Measurements from ENCODE around the gene PTPA.
"Not testable (repeated sequence)": the region's sequence is repeated elsewhere in the genome, so short reads cannot be mapped to it uniquely, and the experiment has no call there.

PTPA gene

DNA sequence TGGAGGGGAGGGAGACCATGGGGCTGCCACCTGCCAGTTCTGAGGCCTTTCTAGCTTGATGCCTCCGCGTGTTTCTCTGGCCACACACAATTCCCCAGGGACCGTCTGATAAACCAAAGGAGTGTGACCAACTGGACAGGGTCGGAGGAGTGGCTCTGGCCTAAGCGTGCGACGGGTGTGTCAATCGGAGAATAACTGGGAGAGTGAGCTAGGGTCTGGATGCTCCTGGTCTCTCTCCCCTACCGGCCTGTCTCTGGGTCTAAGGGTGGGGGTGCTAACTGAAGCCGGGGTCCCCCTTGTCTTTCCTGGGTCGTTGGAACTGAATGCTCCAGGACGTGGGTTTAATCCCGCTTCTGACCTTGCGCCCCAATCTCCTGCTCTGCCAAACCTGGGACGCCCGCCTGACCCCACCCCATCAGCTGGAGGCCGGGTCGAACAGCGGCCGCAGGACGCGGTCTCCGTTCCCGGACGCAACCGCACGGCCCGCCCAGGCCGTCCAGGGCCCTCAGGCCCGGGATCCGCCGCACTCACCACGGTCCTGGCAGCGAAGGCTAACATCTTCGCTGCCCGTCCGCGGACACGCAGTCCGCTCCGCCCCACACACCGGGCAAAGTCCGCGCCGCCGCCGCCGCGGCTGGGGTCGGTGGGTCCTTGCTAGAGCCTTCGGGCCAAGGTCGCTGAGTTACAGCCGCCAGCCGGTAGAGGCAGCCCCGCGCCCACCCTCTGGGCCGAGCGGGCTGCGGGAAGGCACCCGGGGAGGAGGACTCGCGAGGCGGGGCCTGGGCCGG, 1.1 kb upstream of the PTPA start:
- DNase-seq (ENCODE audit: low spot score), result peak; percentile 61

DNA sequence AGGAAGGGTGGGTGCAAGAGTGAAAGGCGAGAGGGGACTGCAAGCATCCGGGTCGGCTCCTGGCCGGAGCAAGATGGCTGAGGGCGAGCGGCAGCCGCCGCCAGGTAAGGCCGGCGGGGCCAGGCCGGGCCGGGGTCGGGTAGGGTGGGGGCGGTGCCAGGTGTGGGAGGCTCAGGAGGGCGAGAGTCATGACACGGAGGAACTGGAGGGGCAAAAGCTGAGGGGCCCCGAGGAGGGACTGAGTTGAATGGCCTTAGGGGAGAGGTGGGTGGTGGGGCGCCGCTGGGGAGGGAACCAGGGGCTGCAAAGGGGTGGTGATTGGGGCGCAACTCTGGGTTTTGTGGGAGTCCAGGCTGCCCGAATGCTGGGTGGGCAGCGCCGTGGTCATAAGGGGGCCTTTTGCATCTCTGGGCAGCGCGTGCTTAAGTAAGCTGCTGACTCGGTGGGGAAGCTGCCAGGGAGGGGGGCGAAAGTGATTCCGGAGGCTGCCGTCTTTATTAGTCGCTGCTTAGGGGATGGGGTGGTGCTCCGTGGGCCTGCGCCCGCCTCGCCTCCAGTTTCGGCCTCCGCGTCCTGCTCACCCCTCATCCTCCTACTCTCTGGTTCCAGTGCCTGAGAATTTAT, 425 bp downstream of the PTPA start:
- DNase-seq (ENCODE audit: low spot score), result peak; percentile 41

DNA sequence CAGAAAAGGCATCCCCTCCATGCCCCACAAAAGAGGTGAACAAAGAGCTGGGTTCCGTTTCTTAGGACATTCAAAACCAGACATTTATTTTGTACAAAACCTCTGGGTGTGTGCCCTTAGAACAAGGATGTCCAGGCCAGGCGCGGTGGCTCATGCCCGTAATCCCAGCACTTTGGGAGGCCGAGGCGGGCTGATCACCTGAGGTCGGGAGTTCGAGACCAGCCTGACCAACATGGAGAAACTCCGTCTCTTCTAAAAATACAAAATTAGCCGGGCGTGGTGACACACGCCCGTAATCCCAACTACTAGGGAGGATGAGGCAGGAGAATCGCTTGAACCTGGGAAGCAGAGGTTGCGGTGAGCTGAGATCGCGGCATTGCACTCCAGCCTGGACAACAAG, 1.3 kb downstream of the PTPA start:
- not testable (repeated sequence) for DNase-seq (ENCODE audit: low spot score)

DNA sequence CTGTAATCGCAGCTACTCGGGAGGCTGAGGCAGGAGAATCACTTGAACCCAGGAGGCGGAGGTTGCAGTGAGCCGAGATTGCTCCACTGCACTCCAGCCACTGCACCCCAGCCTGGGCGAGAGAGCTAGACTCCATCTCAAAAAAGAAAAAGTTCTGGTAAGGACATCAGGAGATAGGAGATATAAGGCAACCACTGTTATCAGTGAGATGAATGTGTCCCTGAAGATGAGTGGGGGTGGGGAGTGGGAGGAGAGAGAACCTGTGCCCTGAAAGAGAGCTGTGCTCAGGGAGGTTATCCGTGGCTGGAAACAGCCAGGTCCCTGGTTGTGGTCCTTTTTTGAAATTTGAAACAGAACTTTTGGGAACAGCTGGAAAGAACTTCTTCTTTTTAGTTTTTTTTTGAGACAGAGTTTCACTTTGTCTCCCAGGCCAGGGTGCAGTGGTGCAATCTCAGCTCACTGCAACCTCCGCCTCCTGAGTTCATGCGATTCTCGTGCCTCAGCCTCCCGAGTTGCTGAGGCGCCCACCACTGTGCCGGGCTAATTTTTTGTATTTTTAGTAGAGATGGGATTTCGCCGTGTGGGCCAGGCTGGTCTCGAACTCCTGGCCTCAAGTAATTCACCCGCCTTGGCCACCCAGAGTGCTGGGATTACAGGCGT, 2.6 kb downstream of the PTPA start:
- no peak for DNase-seq (ENCODE audit: low spot score)

DNA sequence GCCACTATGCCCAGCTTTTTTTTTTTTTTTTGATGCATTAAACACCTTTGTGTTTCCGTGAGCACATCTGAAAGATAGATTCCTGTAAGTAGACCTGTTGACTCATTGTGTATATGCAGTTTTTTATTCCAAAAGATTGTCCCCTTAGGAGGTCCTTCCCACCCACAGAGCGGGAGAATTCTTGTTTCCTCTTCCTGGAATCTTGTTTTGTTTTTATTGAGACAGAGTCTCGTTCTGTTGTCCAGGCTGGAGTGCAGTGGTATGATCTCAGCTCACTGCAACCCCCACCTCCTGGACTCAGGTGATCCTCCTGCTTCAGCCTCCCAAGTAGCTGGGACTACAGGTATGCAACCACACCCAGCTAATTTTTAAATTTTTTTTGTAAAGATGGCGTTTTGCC, 7.6 kb downstream of the PTPA start:
- no peak for DNase-seq (ENCODE audit: low spot score)

DNA sequence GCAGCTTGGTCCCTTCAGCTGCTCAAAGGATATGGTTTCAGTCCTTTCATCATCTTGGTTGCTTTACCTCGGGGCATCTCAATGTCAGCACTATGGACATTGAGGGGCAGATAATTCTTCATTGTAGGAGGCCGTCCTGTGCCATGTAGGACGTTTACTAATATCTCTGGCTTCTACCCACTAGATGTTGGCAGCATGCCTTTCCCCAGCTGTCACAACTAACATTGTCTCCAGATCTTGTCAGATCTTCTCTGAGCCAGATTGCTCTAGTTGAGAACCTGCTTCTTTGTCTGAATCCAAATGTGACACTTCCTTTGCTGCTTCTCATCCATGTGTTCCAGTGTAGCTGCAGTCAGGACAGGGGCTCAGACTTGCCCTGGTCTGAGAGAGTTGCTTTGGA, 10.3 kb downstream of the PTPA start:
- peak; percentile 50 for DNase-seq (ENCODE audit: low spot score)

GRCh38 chr9:129122133-129122532, 10.9 kb downstream of the PTPA start:
- DNase-seq (ENCODE audit: low spot score), result no peak

GRCh38 chr9:129122976-129123375, 11.8 kb downstream of the PTPA start:
- DNase-seq (ENCODE audit: low spot score), result not testable (repeated sequence)

- no peak for DNase-seq (ENCODE audit: low spot score)
These were observed 13.4 kb downstream of the PTPA start for GRCh38 chr9:129124506-129125069.

GRCh38 chr9:129125478-129125877, 14.3 kb downstream of the PTPA start:
- peak; percentile 58 for DNase-seq (ENCODE audit: low spot score)

GRCh38 chr9:129126749-129127618, 15.8 kb downstream of the PTPA start:
- DNase-seq (ENCODE audit: low spot score), result no peak

DNA sequence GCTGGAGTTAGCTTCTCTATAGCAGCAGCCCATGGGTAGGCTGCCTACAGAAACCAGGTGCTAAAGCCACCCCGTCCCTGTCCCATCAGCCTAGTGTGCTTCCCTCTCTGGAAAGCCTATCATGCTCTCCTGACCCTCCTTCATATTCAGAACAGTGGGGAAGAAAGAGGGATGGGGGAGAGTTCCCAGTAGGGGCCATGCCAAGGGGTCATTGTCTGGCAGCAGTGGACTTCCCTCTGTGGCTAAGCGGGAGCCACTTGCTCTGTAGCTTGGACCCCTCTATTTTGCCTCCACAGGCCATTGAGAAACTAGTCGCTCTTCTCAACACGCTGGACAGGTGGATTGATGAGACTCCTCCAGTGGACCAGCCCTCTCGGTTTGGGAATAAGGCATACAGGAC, 17.5 kb downstream of the PTPA start:
- DNase-seq (ENCODE audit: low spot score), result no peak

DNA sequence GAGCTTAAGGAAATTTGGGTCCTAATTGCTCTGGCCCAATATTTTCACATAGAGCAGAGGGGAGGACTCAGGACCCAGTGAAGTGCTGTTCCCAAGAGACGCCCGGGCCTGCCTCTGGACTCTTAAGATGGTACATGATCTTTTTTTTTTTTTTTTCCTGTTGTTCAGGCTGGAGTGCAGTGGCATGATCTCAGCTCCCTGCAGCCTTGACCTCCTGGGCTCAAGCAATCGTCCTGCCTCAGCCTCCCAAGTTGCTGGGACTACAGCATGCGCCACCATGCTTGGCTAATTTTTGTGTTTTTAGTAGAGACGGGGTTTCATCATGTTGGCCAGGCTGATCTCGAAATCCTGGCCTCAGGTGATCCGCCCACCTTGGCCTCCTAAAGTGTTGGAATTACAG, 19.1 kb downstream of the PTPA start:
- not testable (repeated sequence) for DNase-seq (ENCODE audit: low spot score)

- DNase-seq (ENCODE audit: low spot score), result no peak
These were observed 19.6 kb downstream of the PTPA start for GRCh38 chr9:129130791-129131190.

DNA sequence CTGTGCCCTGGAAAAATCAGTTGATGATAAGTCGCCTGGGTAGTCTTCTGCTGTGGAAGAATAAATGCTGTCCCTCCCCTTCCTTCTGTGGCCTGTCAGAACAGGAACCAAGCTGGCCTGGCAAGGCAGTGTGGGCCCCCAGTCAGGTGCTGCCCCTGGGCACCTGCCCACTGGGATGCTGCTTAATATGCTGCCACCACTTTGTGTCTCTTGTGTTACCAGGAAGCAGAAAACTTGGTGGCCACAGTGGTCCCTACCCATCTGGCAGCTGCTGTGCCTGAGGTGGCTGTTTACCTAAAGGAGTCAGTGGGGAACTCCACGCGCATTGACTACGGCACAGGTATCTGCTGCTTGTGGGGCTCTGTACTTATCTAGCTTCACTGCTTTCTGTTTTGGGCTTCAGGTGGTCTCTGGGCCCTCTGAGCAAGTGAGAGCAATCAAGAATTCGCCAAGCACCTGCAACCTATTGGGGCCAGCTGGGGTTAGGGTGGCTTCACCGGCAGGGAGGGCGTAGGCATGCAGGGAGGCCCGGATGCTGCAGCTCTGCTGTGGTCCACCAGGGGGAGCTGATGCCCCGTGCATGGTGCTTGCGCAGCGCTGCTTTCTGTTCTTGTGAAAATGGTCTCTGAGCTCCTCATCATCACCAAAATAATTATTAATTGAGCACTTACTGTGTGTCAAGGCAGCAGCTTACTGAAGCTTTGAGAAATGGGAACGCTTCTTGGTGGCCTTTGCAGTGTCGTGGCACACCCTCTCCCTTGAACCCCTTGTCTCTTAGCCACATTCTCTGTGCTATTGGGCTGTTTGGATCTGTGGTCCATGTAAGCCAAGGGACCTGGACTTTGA, 20.3 kb downstream of the PTPA start:
- DNase-seq (ENCODE audit: low spot score), result peak; percentile 86

DNA sequence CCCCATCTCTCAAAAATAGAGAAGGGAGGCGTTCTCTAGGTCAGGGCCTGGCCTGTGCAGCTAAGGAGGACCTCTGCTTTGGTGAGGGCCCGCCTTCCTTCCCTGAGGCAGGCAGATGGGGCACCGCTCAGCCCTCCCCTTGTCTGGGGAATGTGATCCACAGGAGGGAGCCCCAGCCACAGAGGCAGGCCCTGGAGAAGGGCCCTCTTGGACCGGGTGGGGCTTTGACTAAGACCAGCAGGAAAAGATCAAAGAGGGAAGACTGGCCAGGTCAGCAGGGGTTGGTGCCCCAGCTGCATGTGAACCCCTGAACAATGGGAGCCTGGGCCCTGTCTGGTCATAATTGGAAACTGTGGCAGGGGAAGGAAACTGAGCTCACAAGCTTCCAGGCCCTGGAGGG, 21.9 kb downstream of the PTPA start:
- no peak for DNase-seq (ENCODE audit: low spot score)

DNA sequence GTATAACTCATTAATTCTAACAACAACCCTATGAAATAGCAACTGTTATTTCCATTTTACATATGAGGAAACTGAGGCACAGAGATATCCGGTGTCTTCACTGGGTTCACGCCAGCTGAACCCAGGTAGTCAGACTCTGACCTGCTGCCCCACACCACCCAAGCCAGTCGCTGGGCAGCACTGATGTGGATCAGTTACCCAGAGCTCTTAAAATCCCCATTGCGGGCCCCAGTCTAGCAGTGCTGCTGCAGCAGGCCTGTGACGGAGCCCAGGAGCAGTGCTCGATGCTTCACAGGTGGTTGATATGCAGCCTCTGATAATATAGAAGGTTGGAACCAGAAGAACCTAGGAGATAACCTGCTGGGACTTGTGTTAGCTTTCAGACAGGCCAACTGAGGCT, 24.3 kb downstream of the PTPA start:
- DNase-seq (ENCODE audit: low spot score), result no peak

GRCh38 chr9:129136446-129137035, 25.3 kb downstream of the PTPA start:
- no peak for DNase-seq (ENCODE audit: low spot score)

GRCh38 chr9:129137292-129138143, 26.3 kb downstream of the PTPA start:
- no peak for DNase-seq (ENCODE audit: low spot score)

DNA sequence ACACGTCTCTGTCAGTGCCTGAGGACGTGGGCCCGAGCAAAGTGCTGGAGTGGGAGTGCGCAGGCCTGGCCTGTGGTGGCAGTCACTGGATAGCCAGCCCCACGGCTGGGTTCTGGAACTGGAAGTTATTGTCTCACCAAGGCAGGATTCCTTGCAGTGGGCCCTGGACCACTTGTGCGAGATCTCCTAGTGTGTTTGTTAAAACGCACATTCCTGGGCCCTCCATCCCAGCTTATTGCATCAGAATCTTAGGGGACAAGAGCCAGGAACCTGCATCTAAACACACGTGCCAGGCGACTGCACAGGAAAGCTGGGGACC, 26.9 kb downstream of the PTPA start:
- no peak for DNase-seq (ENCODE audit: low spot score)
